Cardiac muscle cell (in vitro differentiated cells and primary cell): Measurements from ENCODE around the gene OSBP2. TPM values are rescaled to one million over a fixed set of nuclear protein-coding genes. Genes with fewer than 3 reads are reported as not detected.

Experiments used
- DNase-seq, 2 donors: peaks; one replicate each; pipeline versions ENCODE4 v3.0.0 to v3.0.0-alpha.2; 2010 to 2017; ENCODE audit warnings: low read depth in 1 of 2, low spot score in 1 of 2
- H3K27ac ChIP-seq: fragments of 200-600 bp; sonication (generic); 2 replicates; pipeline ENCODE4 v1.5.1; 2016
- H3K27me3 ChIP-seq: fragments of 200-600 bp; sonication (generic); 2 replicates; pipeline ENCODE4 v1.6.0; 2016; ENCODE audit warnings: control low read depth
- H3K36me3 ChIP-seq: fragments of 200-600 bp; sonication (generic); 2 replicates; pipeline ENCODE4 v1.5.1; 2016; ENCODE audit warnings: control low read depth
- H3K4me1 ChIP-seq: fragments of 200-600 bp; sonication (generic); 2 replicates; pipeline ENCODE4 v1.8.1; 2017; ENCODE audit warnings: low read depth, mild to moderate bottlenecking, mixed run types
- H3K4me3 ChIP-seq: fragments of 200-600 bp; sonication (generic); 2 replicates; pipeline ENCODE4 v1.5.1; 2016; ENCODE audit warnings: mild to moderate bottlenecking
- H3K9me3 ChIP-seq: fragments of 200-600 bp; sonication (generic); 2 replicates; pipeline ENCODE4 v1.5.1; 2017; ENCODE audit warnings: low read depth, mild to moderate bottlenecking, control low read depth
- CTCF ChIP-seq: IDR thresholded peaks from 2 replicates; pipeline ENCODE4 v1.5.1; 2012; ENCODE audit warnings: low read depth, mild to moderate bottlenecking, low read length
- polyA plus RNA-seq: library from polyadenylated mRNA; unstranded; fragments of >200 nt; fragmentation: Nextera tagmentation; extraction: Ambion mirVana; gene quantifications from 2 replicates; pipeline ENCODE4 v1.2.1, GENCODE V29; 2016
- total RNA-seq: library from RNA; depleted of rRNA; stranded (reverse); fragments of >200 nt; gene quantifications from 2 replicates; pipeline ENCODE4 v1.2.3, GENCODE V29; 2016

The OSBP2 gene
- total and polyA plus RNA-seq, 2 experiments from 2014 or later = 19.4 to 32.5 TPM

- DNase-seq = no peak
- Histone ChIP-seq H3K9me3 (no peaks in the 10 kb centered on the region), H3K36me3 (no peaks in the 10 kb centered on the region), H3K4me3 (no peak overlapping the region), H3K4me1 (no peaks in the 10 kb centered on the region), H3K27me3 (no peaks in the 10 kb centered on the region), H3K27ac (no peak overlapping the region)
- no peak for TF ChIP-seq CTCF
These were observed 49.5 kb downstream of the OSBP2 start for GRCh38 chr22:30744224-30744623.

- Histone ChIP-seq H3K4me3 (no peak overlapping the region), H3K9me3 (no peaks in the 10 kb centered on the region), H3K27me3 (no peaks in the 10 kb centered on the region), H3K27ac (no peak overlapping the region), H3K4me1 (peaks cover under 1% of the 10 kb centered on the region), H3K36me3 (no peaks in the 10 kb centered on the region)
- no peak for TF ChIP-seq CTCF
- no peak for DNase-seq
These were observed 52.8 kb downstream of the OSBP2 start for GRCh38 chr22:30747493-30747892.

GRCh38 chr22:30749272-30749671 lies 54.6 kb downstream of the OSBP2 start:
- H3K4me3 ChIP-seq = no peak overlapping the region
- no peak for DNase-seq
- no peaks in the 10 kb centered on the region for H3K36me3 ChIP-seq
- H3K27ac ChIP-seq = no peak overlapping the region
- H3K27me3 ChIP-seq = no peaks in the 10 kb centered on the region
- H3K9me3 ChIP-seq = no peaks in the 10 kb centered on the region
- H3K4me1 ChIP-seq = peaks cover 8% of the 10 kb centered on the region
- no peak for TF ChIP-seq CTCF

GRCh38 chr22:30749849-30750248 lies 55.2 kb downstream of the OSBP2 start:
- Histone ChIP-seq H3K9me3 (no peaks in the 10 kb centered on the region), H3K27me3 (no peaks in the 10 kb centered on the region), H3K4me3 (no peak overlapping the region), H3K4me1 (peaks cover 8% of the 10 kb centered on the region), H3K27ac (peak overlapping the region; percentile 40), H3K36me3 (no peaks in the 10 kb centered on the region)
- TF ChIP-seq CTCF = no peak
- no peak for DNase-seq

GRCh38 chr22:30751529-30751928 lies 56.9 kb downstream of the OSBP2 start:
- no peak for TF ChIP-seq CTCF
- Histone ChIP-seq H3K4me1 (peaks cover 8% of the 10 kb centered on the region), H3K4me3 (no peak overlapping the region), H3K9me3 (no peaks in the 10 kb centered on the region), H3K27me3 (no peaks in the 10 kb centered on the region), H3K36me3 (no peaks in the 10 kb centered on the region), H3K27ac (no peak overlapping the region)
- DNase-seq = no peak

GRCh38 chr22:30752771-30753170 lies 58.1 kb downstream of the OSBP2 start:
- no peaks in the 10 kb centered on the region for H3K36me3 ChIP-seq
- H3K4me3 ChIP-seq = no peak overlapping the region
- H3K27me3 ChIP-seq = no peaks in the 10 kb centered on the region
- DNase-seq = peak in 1 of 2 donors; percentile 17
- H3K4me1 ChIP-seq = peaks cover 8% of the 10 kb centered on the region
- no peak for TF ChIP-seq CTCF
- no peak overlapping the region for H3K27ac ChIP-seq
- no peaks in the 10 kb centered on the region for H3K9me3 ChIP-seq
